Liver (tissue), 3 donors: Measurements from ENCODE around the gene ALAS1.

Experiments used
- CTCF ChIP-seq: fragments of 150-350 bp; IDR thresholded peaks from 2 replicates; pipeline ENCODE4 v1.5.1; 2017; ENCODE audit warnings: improper control_type of control experiment, low read depth, low read length; ENCODE audit not compliant: missing input control
- GABPA ChIP-seq, 2 donors: IDR thresholded peaks in 1 of 2; conservative IDR thresholded peaks in 1 of 2; 2 replicates each; pipeline ENCODE4 v1.6.1; 2016; ENCODE audit warnings: antibody characterized with exemption in 2 of 2, mild to moderate bottlenecking in 1 of 2, moderate library complexity in 1 of 2
- JUND ChIP-seq, 2 donors: IDR thresholded peaks; 2 replicates each; pipeline ENCODE4 v1.6.1; 2016; ENCODE audit warnings: antibody characterized with exemption in 2 of 2
- MAX ChIP-seq: IDR thresholded peaks from 2 replicates; pipeline ENCODE4 v1.6.1; 2016; ENCODE audit warnings: antibody characterized with exemption
- SP1 ChIP-seq: IDR thresholded peaks from 2 replicates; pipeline ENCODE4 v1.6.1; 2018; ENCODE audit warnings: antibody characterized with exemption, mild to moderate bottlenecking
- TAF1 ChIP-seq: conservative IDR thresholded peaks from 2 replicates; pipeline ENCODE4 v1.6.1; 2016; ENCODE audit warnings: antibody characterized with exemption, mild to moderate bottlenecking
- donor health status: healthy.
- donor health status: healthy.

GRCh38 chr3:52246264-52246620 is 48.3 kb downstream of the ALAS1 start:
- no peak for TF ChIP-seq CTCF
- TF ChIP-seq TAF1: no peak
- no peak for TF ChIP-seq SP1
- no peak for TF ChIP-seq GABPA (IDR thresholded peaks at IDR 0.05 in 1 of 2, conservative IDR thresholded peaks at IDR 0.05 in 1 of 2)
- no peak for TF ChIP-seq JUND (IDR thresholded peaks at IDR 0.05)
- no peak for TF ChIP-seq MAX
